HEK293 (cell line): ENCODE data around the gene HMX1.

Experiments used
- CTCF ChIA-PET: fragments of 350-600 bp; formaldehyde crosslinking; extraction: SDS; loops from one replicate; lab custom pipeline; 2021; ENCODE audit warnings: antibody characterized with exemption; lab: Yijun Ruan, JAX
- POLR2A ChIA-PET: fragments of 300-600 bp; formaldehyde crosslinking; extraction: SDS; loops from one replicate; lab custom pipeline; 2020; ENCODE audit warnings: antibody characterized with exemption, inconsistent platforms; lab: Yijun Ruan, JAX
- H3K27ac ChIP-seq: fragments of 200-500 bp; sonication (Bioruptor generic); 2 replicates; pipeline ENCODE4 v1.5.1; 2014; ENCODE audit warnings: low read depth, low read length, control low read depth, inconsistent platforms; ENCODE audit errors: extremely low read depth
- H3K36me3 ChIP-seq, 2 experiments: fragments of 200-500 bp in 1 of 2; sonication (Bioruptor generic) in 1 of 2; 1 replicate in 1 of 2; 2 replicates in 1 of 2; pipeline ENCODE4 v1.5.1; 2014 to 2017; ENCODE audit warnings: inconsistent platforms in 2 of 2, low read length in 2 of 2; ENCODE audit not compliant: control insufficient read depth in 2 of 2, insufficient read depth in 1 of 2
- H3K4me1 ChIP-seq: fragments of 200-500 bp; sonication (Bioruptor generic); 2 replicates; pipeline ENCODE4 v1.5.1; 2014; ENCODE audit warnings: mild to moderate bottlenecking, low read length, inconsistent platforms; ENCODE audit not compliant: control insufficient read depth, insufficient read depth
- H3K4me3 ChIP-seq: 2 replicates; pipeline ENCODE4 v1.5.1; 2011; ENCODE audit warnings: low read depth, mild to moderate bottlenecking, control low read depth, low read length, moderate library complexity
- H3K9me3 ChIP-seq: fragments of 200-500 bp; sonication (Bioruptor generic); 2 replicates; pipeline ENCODE4 v1.5.1; 2014; ENCODE audit warnings: low read depth, low read length, inconsistent platforms; ENCODE audit not compliant: control insufficient read depth, insufficient read depth
- ATF2 ChIP-seq: fragments of 450-650 bp; formaldehyde crosslinking; IDR thresholded peaks from 2 replicates; pipeline ENCODE4 v1.5.1; 2016; ENCODE audit warnings: missing biosample characterization, missing genetic modification characterization, low read depth
- BCL11A ChIP-seq: fragments of 450-650 bp; formaldehyde crosslinking; IDR thresholded peaks from 2 replicates; pipeline ENCODE4 v1.5.1; 2016; ENCODE audit warnings: low read depth, missing biosample characterization, missing genetic modification characterization
- FEZF1 ChIP-seq: fragments of 450-650 bp; formaldehyde crosslinking; IDR thresholded peaks from 2 replicates; pipeline ENCODE4 v1.5.1; 2016; ENCODE audit warnings: missing biosample characterization, missing genetic modification characterization
- MYNN ChIP-seq: fragments of 450-650 bp; formaldehyde crosslinking; IDR thresholded peaks from 2 replicates; pipeline ENCODE4 v1.5.1; 2016; ENCODE audit warnings: missing biosample characterization, missing genetic modification characterization, borderline replicate concordance
- MZF1 ChIP-seq: fragments of 450-650 bp; formaldehyde crosslinking; IDR thresholded peaks from 2 replicates; pipeline ENCODE4 v1.5.1; 2017; ENCODE audit warnings: missing biosample characterization, missing genetic modification characterization, borderline replicate concordance
- RBAK ChIP-seq: fragments of 450-650 bp; formaldehyde crosslinking; IDR thresholded peaks from 2 replicates; pipeline ENCODE4 v1.5.1; 2016; ENCODE audit warnings: missing biosample characterization, missing genetic modification characterization
- SALL2 ChIP-seq: fragments of 450-650 bp; formaldehyde crosslinking; IDR thresholded peaks from 2 replicates; pipeline ENCODE4 v1.5.0; 2017; ENCODE audit warnings: missing biosample characterization, mild to moderate bottlenecking, missing genetic modification characterization, borderline replicate concordance
- SETDB1 ChIP-seq: IDR thresholded peaks from one replicate; pipeline ENCODE4 v1.6.1; 2017; ENCODE audit warnings: mild to moderate bottlenecking, low read length, moderate library complexity, mixed read lengths; ENCODE audit not compliant: insufficient read length
- ZBTB7A ChIP-seq: fragments of 450-650 bp; formaldehyde crosslinking; IDR thresholded peaks from 2 replicates; pipeline ENCODE4 v1.5.1; 2016; ENCODE audit warnings: low read depth, missing biosample characterization, missing genetic modification characterization
- ZBTB8A ChIP-seq: fragments of 450-650 bp; formaldehyde crosslinking; IDR thresholded peaks from 2 replicates; pipeline ENCODE4 v1.5.1; 2016; ENCODE audit warnings: missing biosample characterization, missing genetic modification characterization
- ZFP69B ChIP-seq: fragments of 450-650 bp; formaldehyde crosslinking; IDR thresholded peaks from 2 replicates; pipeline ENCODE4 v1.5.1; 2016; ENCODE audit warnings: missing biosample characterization, missing genetic modification characterization
- ZNF169 ChIP-seq: fragments of 450-650 bp; formaldehyde crosslinking; IDR thresholded peaks from 2 replicates; pipeline ENCODE4 v1.5.1; 2016; ENCODE audit warnings: missing biosample characterization, missing genetic modification characterization
- ZNF214 ChIP-seq: fragments of 450-650 bp; formaldehyde crosslinking; IDR thresholded peaks from 2 replicates; pipeline ENCODE4 v1.5.1; 2017; ENCODE audit warnings: missing biosample characterization, mild to moderate bottlenecking, missing genetic modification characterization, borderline replicate concordance
- ZNF335 ChIP-seq: fragments of 450-650 bp; formaldehyde crosslinking; conservative IDR thresholded peaks from 2 replicates; pipeline ENCODE4 v1.5.1; 2016; ENCODE audit warnings: missing biosample characterization, missing genetic modification characterization
- ZNF362 ChIP-seq: fragments of 450-650 bp; formaldehyde crosslinking; IDR thresholded peaks from 2 replicates; pipeline ENCODE4 v1.5.1; 2016; ENCODE audit warnings: missing biosample characterization, missing genetic modification characterization
- ZNF423 ChIP-seq: fragments of 450-650 bp; formaldehyde crosslinking; IDR thresholded peaks from 2 replicates; pipeline ENCODE4 v1.5.1; 2016; ENCODE audit warnings: missing biosample characterization, missing genetic modification characterization
- ZNF544 ChIP-seq: fragments of 450-650 bp; formaldehyde crosslinking; IDR thresholded peaks from 2 replicates; pipeline ENCODE4 v1.5.0; 2017; ENCODE audit warnings: missing biosample characterization, missing genetic modification characterization
- ZNF621 ChIP-seq: fragments of 450-650 bp; formaldehyde crosslinking; IDR thresholded peaks from 2 replicates; pipeline ENCODE4 v1.5.1; 2017; ENCODE audit warnings: missing biosample characterization, missing genetic modification characterization
- ZNF639 ChIP-seq: fragments of 450-650 bp; formaldehyde crosslinking; IDR thresholded peaks from 2 replicates; pipeline ENCODE4 v1.5.1; 2016; ENCODE audit warnings: missing biosample characterization, missing genetic modification characterization
- ZNF645 ChIP-seq: fragments of 450-650 bp; formaldehyde crosslinking; IDR thresholded peaks from 2 replicates; pipeline ENCODE4; 2016; ENCODE audit warnings: missing biosample characterization, missing genetic modification characterization
- ZNF654 ChIP-seq: fragments of 450-650 bp; formaldehyde crosslinking; IDR thresholded peaks from 2 replicates; pipeline ENCODE4 v1.5.1; 2016; ENCODE audit warnings: low read depth, missing biosample characterization, missing genetic modification characterization
- ZSCAN5A ChIP-seq: fragments of 450-650 bp; formaldehyde crosslinking; IDR thresholded peaks from 2 replicates; pipeline ENCODE4 v1.5.1; 2016; ENCODE audit warnings: missing biosample characterization, missing genetic modification characterization

Gene HMX1

GRCh38 chr4:8874003-8874895 lies 2.6 kb upstream of the HMX1 start (continued):
- TF ChIP-seq ZNF362 (tag by site-specific recombination) (no peak), FEZF1 (tag by site-specific recombination) (no peak), RBAK (tag by site-specific recombination) (no peak), ZNF654 (tag by site-specific recombination) (no peak)

GRCh38 chr4:8872402-8873291 lies 1.0 kb upstream of the HMX1 start:
- Histone ChIP-seq H3K4me1 (no peaks in the 10 kb centered on the region), H3K27ac (no peak overlapping the region)
- CTCF ChIA-PET = no interaction called here
- TF ChIP-seq SETDB1 (no peak), ZNF214 (no peak), ZBTB7A (tag by site-specific recombination) (no peak), ZNF423 (no peak), MYNN (tag by site-specific recombination) (no peak), ZNF621 (tag by site-specific recombination) (no peak), ATF2 (no peak)
- TF ChIP-seq, all 188 proteins: peak for 0
- Histone ChIP-seq H3K36me3 (peaks cover 0 to 12% of the 10 kb centered on the region in 2 experiments; a peak in 1 of 3 replicates), H3K4me3 (no peak overlapping the region), H3K9me3 (no peaks in the 10 kb centered on the region)
- POLR2A ChIA-PET = no interaction called here

- H3K27ac ChIP-seq = peak overlapping the region; percentile 69; the same call in 1 of the 2 replicates
- peak overlapping the region; percentile 43 for H3K4me3 ChIP-seq
- ChIA-PET POLR2A (interaction anchor here (0.6 kb wide), 1 partner anchor 26 kb away, joined by 3 read pairs; no protein-coding TSS in a partner anchor), CTCF (no interaction called here)
- H3K4me1 ChIP-seq = no peaks in the 10 kb centered on the region
- no peaks in the 10 kb centered on the region for H3K9me3 ChIP-seq
- peaks cover 0 to 23% of the 10 kb centered on the region in 2 experiments; a peak in 1 of 3 replicates for H3K36me3 ChIP-seq
- no peak for TF ChIP-seq ZNF544 (tag by site-specific recombination)
- TF ChIP-seq ZNF169 = no peak
- TF ChIP-seq ZNF639 (tag by site-specific recombination) = no peak
- peak; percentile 62 for TF ChIP-seq ZBTB8A (tag by site-specific recombination)
- TF ChIP-seq ZFP69B (tag by site-specific recombination) = peak; percentile 60
- TF ChIP-seq ZSCAN5A (tag by site-specific recombination) = no peak
- TF ChIP-seq MZF1 (tag by site-specific recombination) = no peak
- TF ChIP-seq SALL2 = no peak
- no peak for TF ChIP-seq ZNF335 (tag by site-specific recombination)
- TF ChIP-seq ZNF645 = no peak
- no peak for TF ChIP-seq BCL11A (tag by site-specific recombination)
Observed at GRCh38 chr4:8870647-8871416, 807 bp downstream of the HMX1 start.
